Vagina (tissue), 2 donors: ENCODE measurements around the gene CAPZA2. TPM values are rescaled to one million over a fixed set of nuclear protein-coding genes. Genes with fewer than 3 reads are reported as not detected.

Source experiments
- DNase-seq, 2 donors: peaks; one replicate each; pipeline ENCODE4 v3.0.0-alpha.2; 2017; ENCODE audit errors: extremely low spot score in 2 of 2
- H3K27ac ChIP-seq: fragments of 200-600 bp; sonication (generic); one replicate; pipeline ENCODE4 v1.5.1; 2019
- H3K27me3 ChIP-seq: fragments of 200-600 bp; sonication (generic); one replicate; pipeline ENCODE4 v1.5.1; 2019
- H3K36me3 ChIP-seq, 2 donors: fragments of 200-600 bp; sonication (generic); one replicate each; pipeline ENCODE4 v1.5.1; 2017 to 2019
- H3K4me1 ChIP-seq: fragments of 200-600 bp; sonication (generic); one replicate; pipeline ENCODE4 v1.5.1; 2019
- H3K4me3 ChIP-seq, 2 donors: fragments of 200-600 bp; sonication (generic); 1 replicate in 1 of 2; 2 replicates in 1 of 2; pipeline ENCODE4 v1.5.1; 2016 to 2019
- H3K9me3 ChIP-seq: fragments of 200-600 bp; sonication (generic); one replicate; pipeline ENCODE4 v1.5.1; 2019
- CTCF ChIP-seq, 3 experiments: fragments of 450-650 bp in 2 of 3; fragments of 200-600 bp in 1 of 3; sonication (generic) in 1 of 3; IDR thresholded peaks; one replicate each; pipeline ENCODE4 v1.5.1; 2017 to 2019; ENCODE audit warnings: antibody characterized with exemption in 3 of 3, mild to moderate bottlenecking in 2 of 3, moderate library complexity in 2 of 3
- POLR2A ChIP-seq, 2 donors: fragments of 450-650 bp; IDR thresholded peaks; one replicate each; pipeline ENCODE4 v1.6.1; 2017; ENCODE audit warnings: antibody characterized with exemption in 2 of 2, mild to moderate bottlenecking in 2 of 2, moderate library complexity in 2 of 2
- POLR2AphosphoS5 ChIP-seq, 2 donors: sonication (generic); formaldehyde crosslinking; IDR thresholded peaks; one replicate each; pipeline ENCODE4 v1.9.0; 2017; ENCODE audit warnings: antibody characterized with exemption in 2 of 2, mild to moderate bottlenecking in 2 of 2, low read depth in 1 of 2; ENCODE audit not compliant: insufficient read depth in 1 of 2
- intact Hi-C: fragments of 100-400 bp; cut with DNase I; formaldehyde crosslinking; loops from one replicate; pipeline ENCODE4 v1.15.1; 2023
- total RNA-seq: library from RNA; depleted of rRNA; stranded (reverse); fragments of >200 nt; gene quantifications from one replicate; pipeline ENCODE4 v1.2.3, GENCODE V29; 2016

CAPZA2 gene
- total RNA-seq, 1 donor from 2014 or later: 86.2 TPM

GRCh38 chr7:116834815-116835504 is 27.4 kb upstream of the CAPZA2 start:
- intact Hi-C loops: no loop called here
- Histone ChIP-seq H3K4me3 (no peak overlapping the region), H3K4me1 (no peaks in the 10 kb centered on the region), H3K27ac (no peak overlapping the region), H3K27me3 (no peaks in the 10 kb centered on the region), H3K36me3 (no peaks in the 10 kb centered on the region), H3K9me3 (no peaks in the 10 kb centered on the region)
- TF ChIP-seq POLR2AphosphoS5 (IDR thresholded peaks at IDR 0.05; ENCODE audit: insufficient read depth in 1 of 2, low read depth in 1 of 2): no peak
- TF ChIP-seq CTCF (IDR thresholded peaks at IDR 0.05): no peak
- no peak for TF ChIP-seq POLR2A (IDR thresholded peaks at IDR 0.05)
- DNase-seq: no peak

GRCh38 chr7:116836048-116836447 is 26.3 kb upstream of the CAPZA2 start:
- no peak overlapping the region for H3K4me3 ChIP-seq
- TF ChIP-seq POLR2AphosphoS5 (IDR thresholded peaks at IDR 0.05; ENCODE audit: insufficient read depth in 1 of 2, low read depth in 1 of 2): no peak
- no peak for TF ChIP-seq POLR2A (IDR thresholded peaks at IDR 0.05)
- TF ChIP-seq CTCF (IDR thresholded peaks at IDR 0.05): no peak
- intact Hi-C loops: no loop called here
- no peaks in the 10 kb centered on the region for H3K9me3 ChIP-seq
- no peak for DNase-seq
- H3K4me1 ChIP-seq: no peaks in the 10 kb centered on the region
- no peak overlapping the region for H3K27ac ChIP-seq
- no peaks in the 10 kb centered on the region for H3K27me3 ChIP-seq
- H3K36me3 ChIP-seq: no peaks in the 10 kb centered on the region

GRCh38 chr7:116836911-116837310 is 25.5 kb upstream of the CAPZA2 start:
- Histone ChIP-seq H3K27ac (no peak overlapping the region), H3K36me3 (no peaks in the 10 kb centered on the region), H3K9me3 (no peaks in the 10 kb centered on the region), H3K4me1 (no peaks in the 10 kb centered on the region), H3K27me3 (no peaks in the 10 kb centered on the region), H3K4me3 (no peak overlapping the region)
- intact Hi-C loops: no loop called here
- TF ChIP-seq POLR2A (IDR thresholded peaks at IDR 0.05) (no peak), POLR2AphosphoS5 (IDR thresholded peaks at IDR 0.05; ENCODE audit: insufficient read depth in 1 of 2, low read depth in 1 of 2) (no peak), CTCF (IDR thresholded peaks at IDR 0.05) (no peak)
- DNase-seq: no peak

- Histone ChIP-seq H3K27ac (no peak overlapping the region), H3K4me3 (no peak overlapping the region), H3K4me1 (no peaks in the 10 kb centered on the region), H3K9me3 (no peaks in the 10 kb centered on the region), H3K27me3 (no peaks in the 10 kb centered on the region), H3K36me3 (no peaks in the 10 kb centered on the region)
- no peak for TF ChIP-seq POLR2A (IDR thresholded peaks at IDR 0.05)
- TF ChIP-seq CTCF (IDR thresholded peaks at IDR 0.05): no peak
- no peak for TF ChIP-seq POLR2AphosphoS5 (IDR thresholded peaks at IDR 0.05; ENCODE audit: insufficient read depth in 1 of 2, low read depth in 1 of 2)
- DNase-seq: no peak
- intact Hi-C loops: no loop called here
Measured at GRCh38 chr7:116837586-116837985, 24.8 kb upstream of the CAPZA2 start.

GRCh38 chr7:116840256-116840655 is 22.1 kb upstream of the CAPZA2 start:
- no peaks in the 10 kb centered on the region for H3K9me3 ChIP-seq

More at GRCh38 chr7:116840256-116840655, 22.1 kb upstream of the CAPZA2 start:
- Histone ChIP-seq H3K4me1 (no peaks in the 10 kb centered on the region), H3K27ac (no peak overlapping the region), H3K4me3 (no peak overlapping the region), H3K36me3 (no peaks in the 10 kb centered on the region), H3K27me3 (no peaks in the 10 kb centered on the region)
- intact Hi-C loops: no loop called here
- no peak for DNase-seq
- no peak for TF ChIP-seq POLR2A (IDR thresholded peaks at IDR 0.05)
- no peak for TF ChIP-seq POLR2AphosphoS5 (IDR thresholded peaks at IDR 0.05; ENCODE audit: insufficient read depth in 1 of 2, low read depth in 1 of 2)
